Panc1 (cell line): Measurements from ENCODE around the gene NPHP4.

Source experiments
- CTCF ChIP-seq: fragments of 450-650 bp; IDR thresholded peaks from 2 replicates; pipeline ENCODE4 v1.5.1; 2017; ENCODE audit warnings: mild to moderate bottlenecking
- REST ChIP-seq, 2 experiments: IDR thresholded peaks; 2 replicates each; pipeline ENCODE4 v1.6.1; 2011 to 2012; ENCODE audit warnings: low read depth in 2 of 2, control low read depth in 1 of 2, low read length in 1 of 2, mild to moderate bottlenecking in 1 of 2, moderate library complexity in 1 of 2; ENCODE audit not compliant: insufficient read depth in 1 of 2

- no peak for TF ChIP-seq CTCF
- TF ChIP-seq REST (IDR thresholded peaks at IDR 0.05; ENCODE audit: insufficient read depth in 1 of 2, low read depth in 2 of 2, low read length in 1 of 2): no peak
Measured at GRCh38 chr1:5970610-5971273, 21.5 kb downstream of the NPHP4 start.
